ENCODE results near the gene KCTD6. TPM values are rescaled to one million over a fixed set of nuclear protein-coding genes. Genes with fewer than 3 reads are reported as not detected.
A peak's percentile ranks its signal among the peaks of the same experiment; 100 is the strongest.

KCTD6 gene
- total RNA-seq, 1 donor from 2014 or later: 7.9 TPM

DNA sequence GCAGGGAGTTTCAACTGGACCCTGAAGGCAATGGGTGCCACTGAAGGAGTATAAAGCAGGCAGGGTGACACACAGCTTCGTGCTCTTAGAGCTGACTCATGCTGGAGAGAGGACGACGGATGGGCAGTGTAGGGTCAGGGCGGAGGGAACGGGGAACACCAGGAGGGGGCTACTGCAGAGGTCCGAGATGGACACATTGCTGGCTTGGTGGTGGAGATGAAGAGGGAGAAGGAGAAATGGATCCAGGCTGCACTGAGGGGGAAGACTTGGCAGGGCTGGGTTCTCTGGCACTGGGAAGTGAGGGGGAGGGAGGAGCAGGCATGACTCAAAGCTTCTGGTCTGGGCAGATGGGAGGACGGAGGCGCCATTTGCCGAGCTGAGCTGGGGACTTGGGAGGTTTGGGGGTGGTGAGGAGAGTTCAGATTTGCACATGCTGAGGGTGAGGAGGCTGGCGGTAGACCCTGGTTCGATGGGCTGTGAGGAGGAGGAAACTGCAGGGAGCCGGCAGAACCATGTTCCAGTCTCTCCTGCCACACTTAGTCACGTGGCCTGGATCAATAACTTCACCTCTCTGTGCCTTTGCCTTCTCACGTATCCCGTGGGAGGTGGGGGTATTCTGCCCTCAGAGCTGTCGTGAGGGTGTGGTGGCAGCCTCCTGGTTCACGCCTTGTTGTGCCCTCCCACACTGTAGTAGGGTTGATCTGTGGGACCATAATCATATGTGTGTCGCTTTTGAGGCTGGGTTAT, 4.6 kb upstream of the KCTD6 start:
- H3K27me3 Mint-ChIP-seq (ENCODE audit: low read depth, unreplicated experiment): peaks cover 28% of the 10 kb centered on the region
- H3K79me2 ChIP-seq (ENCODE audit: insufficient read depth, low read length): no peaks in the 10 kb centered on the region
- no peak overlapping the region for H3K4me3 ChIP-seq (ENCODE audit: insufficient read depth, low read depth, low read length)
- DNase-seq (ENCODE audit: low read depth): peak; percentile 67
- peak overlapping the region; percentile 55 for H3K27ac Mint-ChIP-seq (ENCODE audit: unreplicated experiment)
- peak overlapping the region; percentile 23 for H3K9ac ChIP-seq (ENCODE audit: low read length)
- TF ChIP-seq, protein P1, sequence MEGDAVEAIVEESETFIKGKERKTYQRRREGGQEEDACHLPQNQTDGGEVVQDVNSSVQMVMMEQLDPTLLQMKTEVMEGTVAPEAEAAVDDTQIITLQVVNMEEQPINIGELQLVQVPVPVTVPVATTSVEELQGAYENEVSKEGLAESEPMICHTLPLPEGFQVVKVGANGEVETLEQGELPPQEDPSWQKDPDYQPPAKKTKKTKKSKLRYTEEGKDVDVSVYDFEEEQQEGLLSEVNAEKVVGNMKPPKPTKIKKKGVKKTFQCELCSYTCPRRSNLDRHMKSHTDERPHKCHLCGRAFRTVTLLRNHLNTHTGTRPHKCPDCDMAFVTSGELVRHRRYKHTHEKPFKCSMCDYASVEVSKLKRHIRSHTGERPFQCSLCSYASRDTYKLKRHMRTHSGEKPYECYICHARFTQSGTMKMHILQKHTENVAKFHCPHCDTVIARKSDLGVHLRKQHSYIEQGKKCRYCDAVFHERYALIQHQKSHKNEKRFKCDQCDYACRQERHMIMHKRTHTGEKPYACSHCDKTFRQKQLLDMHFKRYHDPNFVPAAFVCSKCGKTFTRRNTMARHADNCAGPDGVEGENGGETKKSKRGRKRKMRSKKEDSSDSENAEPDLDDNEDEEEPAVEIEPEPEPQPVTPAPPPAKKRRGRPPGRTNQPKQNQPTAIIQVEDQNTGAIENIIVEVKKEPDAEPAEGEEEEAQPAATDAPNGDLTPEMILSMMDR (IDR thresholded peaks at IDR 0.05; ENCODE audit: insufficient read depth, low read depth, low read length): no peak
- no peak for TF ChIP-seq EZH2 (IDR thresholded peaks at IDR 0.05; ENCODE audit: insufficient read depth, low read length)
- peaks cover 15% of the 10 kb centered on the region for H3K4me1 ChIP-seq (ENCODE audit: insufficient read depth, low read length)
- no peaks in the 10 kb centered on the region for H4K20me1 ChIP-seq (ENCODE audit: insufficient read depth, low read length)
- peaks cover 9% of the 10 kb centered on the region for H3K4me1 Mint-ChIP-seq (ENCODE audit: low read depth, unreplicated experiment)
- H3K9me3 ChIP-seq (ENCODE audit: insufficient read depth, low read depth, low read length): no peaks in the 10 kb centered on the region
- peak overlapping the region; percentile 82 for H3K4me2 ChIP-seq (ENCODE audit: low read length)
- H3K36me3 Mint-ChIP-seq (ENCODE audit: low read depth, unreplicated experiment): no peaks in the 10 kb centered on the region
- H3K4me3 Mint-ChIP-seq (ENCODE audit: unreplicated experiment): no peak overlapping the region
- H2AFZ ChIP-seq (ENCODE audit: low read depth, low read length): peak overlapping the region; percentile 90
- FAIRE-seq: peak; percentile 5
- no peaks in the 10 kb centered on the region for H3K36me3 ChIP-seq (ENCODE audit: insufficient read depth, low read length)
- H3K9me3 Mint-ChIP-seq (ENCODE audit: unreplicated experiment): peaks cover 5% of the 10 kb centered on the region
- H3K27ac ChIP-seq (ENCODE audit: low read depth, low read length): peak overlapping the region; percentile 23
- H3K27me3 ChIP-seq (ENCODE audit: insufficient read depth, low read length): no peaks in the 10 kb centered on the region

- H3K4me2 ChIP-seq (ENCODE audit: low read length): no peak overlapping the region
- no peak for DNase-seq (ENCODE audit: low read depth)
- H2AFZ ChIP-seq (ENCODE audit: low read depth, low read length): no peak overlapping the region
- Mint-ChIP-seq H3K4me3 (ENCODE audit: unreplicated experiment) (no peak overlapping the region), H3K27ac (ENCODE audit: unreplicated experiment) (no peak overlapping the region), H3K27me3 (ENCODE audit: low read depth, unreplicated experiment) (peaks cover 25% of the 10 kb centered on the region), H3K4me1 (ENCODE audit: low read depth, unreplicated experiment) (peaks cover 9% of the 10 kb centered on the region), H3K9me3 (ENCODE audit: unreplicated experiment) (peaks cover 5% of the 10 kb centered on the region), H3K36me3 (ENCODE audit: low read depth, unreplicated experiment) (no peaks in the 10 kb centered on the region)
- H3K9ac ChIP-seq (ENCODE audit: low read length): no peak overlapping the region
- TF ChIP-seq, protein P1 (IDR thresholded peaks at IDR 0.05; ENCODE audit: insufficient read depth, low read depth, low read length): no peak
- TF ChIP-seq EZH2 (IDR thresholded peaks at IDR 0.05; ENCODE audit: insufficient read depth, low read length): no peak
- H3K79me2 ChIP-seq (ENCODE audit: insufficient read depth, low read length): peaks cover 16% of the 10 kb centered on the region
- no peaks in the 10 kb centered on the region for H3K36me3 ChIP-seq (ENCODE audit: insufficient read depth, low read length)
- H3K27me3 ChIP-seq (ENCODE audit: insufficient read depth, low read length): no peaks in the 10 kb centered on the region
- H3K4me1 ChIP-seq (ENCODE audit: insufficient read depth, low read length): peaks cover 28% of the 10 kb centered on the region
- H3K27ac ChIP-seq (ENCODE audit: low read depth, low read length): no peak overlapping the region
- no peaks in the 10 kb centered on the region for H3K9me3 ChIP-seq (ENCODE audit: insufficient read depth, low read depth, low read length)
- no peak for FAIRE-seq
- H4K20me1 ChIP-seq (ENCODE audit: insufficient read depth, low read length): peaks cover 14% of the 10 kb centered on the region
- no peak overlapping the region for H3K4me3 ChIP-seq (ENCODE audit: insufficient read depth, low read depth, low read length)
Measured at GRCh38 chr3:58488967-58489366, 2.9 kb upstream of the KCTD6 start.

Data from astrocyte (in vitro differentiated cells and primary cell).